H1 (cell line): ENCODE data around the gene PDK2. TPM values are rescaled to one million over a fixed set of nuclear protein-coding genes. Genes with fewer than 3 reads are reported as not detected.

Experiments
- BRCA1 ChIP-seq: IDR thresholded peaks from 2 replicates; pipeline ENCODE4 v1.6.1; 2012; ENCODE audit warnings: low read depth, low read length, improper control_type of control experiment
- CBX8 ChIP-seq: fragments of 300-800, 300-1000 bp; sonication (generic); IDR thresholded peaks from 2 replicates; pipeline ENCODE4 v1.7.1; 2016; ENCODE audit warnings: low read depth, low read length, borderline replicate concordance
- CTBP2 ChIP-seq: IDR thresholded peaks from 2 replicates; pipeline ENCODE4 v1.7.0; 2011; ENCODE audit warnings: borderline replicate concordance, mild to moderate bottlenecking, moderate library complexity, mixed read lengths, low read length; ENCODE audit not compliant: insufficient read depth, insufficient read length
- GABPA ChIP-seq: IDR thresholded peaks from 2 replicates; pipeline ENCODE4 v1.6.1; 2011; ENCODE audit warnings: mild to moderate bottlenecking, low read length, moderate library complexity, borderline replicate concordance; ENCODE audit not compliant: insufficient read depth
- GTF2F1 ChIP-seq: IDR thresholded peaks from 2 replicates; pipeline ENCODE4 v1.6.1; 2012; ENCODE audit warnings: low read depth, low read length, improper control_type of control experiment, borderline replicate concordance
- HDAC6 ChIP-seq: IDR thresholded peaks from one replicate; pipeline ENCODE4 v1.7.1; 2012; ENCODE audit warnings: low read depth, mild to moderate bottlenecking, inconsistent platforms, low read length, moderate library complexity
- JUND ChIP-seq: IDR thresholded peaks from 2 replicates; pipeline ENCODE4 v1.6.1; 2011; ENCODE audit warnings: mild to moderate bottlenecking, improper control_type of control experiment, low read length
- KDM4A ChIP-seq: IDR thresholded peaks from one replicate; pipeline ENCODE4 v1.7.1; 2012; ENCODE audit warnings: low read depth, mild to moderate bottlenecking, moderate library complexity, low read length, inconsistent platforms; ENCODE audit not compliant: severe bottlenecking
- POLR2A ChIP-seq, 2 experiments: IDR thresholded peaks; 1 replicate in 1 of 2; 2 replicates in 1 of 2; pipeline ENCODE4 v1.6.1; 2011; ENCODE audit warnings: low read depth in 2 of 2, low read length in 2 of 2, mild to moderate bottlenecking in 2 of 2; ENCODE audit errors: control extremely low read depth in 1 of 2
- POLR2AphosphoS5 ChIP-seq: IDR thresholded peaks from 2 replicates; pipeline ENCODE4 v1.6.1; 2011; ENCODE audit warnings: low read depth, low read length
- RAD21 ChIP-seq, 2 experiments: IDR thresholded peaks in 1 of 2; conservative IDR thresholded peaks in 1 of 2; 2 replicates each; pipeline ENCODE4 v1.6.1; 2011; ENCODE audit warnings: low read depth in 2 of 2, low read length in 2 of 2, improper control_type of control experiment in 1 of 2, inconsistent platforms in 1 of 2, mild to moderate bottlenecking in 1 of 2, moderate library complexity in 1 of 2
- RFX5 ChIP-seq: IDR thresholded peaks from 2 replicates; pipeline ENCODE4 v1.6.1; 2011; ENCODE audit warnings: low read depth, low read length, improper control_type of control experiment, borderline replicate concordance
- RNF2 ChIP-seq: fragments of 200-900, 300-1000 bp; sonication (generic); IDR thresholded peaks from 2 replicates; pipeline ENCODE4 v1.7.1; 2016; ENCODE audit warnings: borderline replicate concordance, low read depth, mild to moderate bottlenecking, antibody characterized with exemption, low read length; ENCODE audit not compliant: poor library complexity, severe bottlenecking; ENCODE audit errors: missing control alignments
- SRF ChIP-seq: IDR thresholded peaks from 2 replicates; pipeline ENCODE4 v1.6.1; 2011; ENCODE audit warnings: mild to moderate bottlenecking, low read depth, low read length, moderate library complexity
- TAF1 ChIP-seq: IDR thresholded peaks from 2 replicates; pipeline ENCODE4 v1.6.1; 2011; ENCODE audit warnings: mild to moderate bottlenecking, low read depth, low read length
- TBP ChIP-seq: IDR thresholded peaks from 2 replicates; pipeline ENCODE4 v1.6.1; 2011; ENCODE audit warnings: low read depth, low read length, improper control_type of control experiment
- TEAD4 ChIP-seq: IDR thresholded peaks from 2 replicates; pipeline ENCODE4 v1.6.1; 2012; ENCODE audit warnings: low read depth, low read length, inconsistent platforms, mixed read lengths
- polyA plus RNA-seq, 7 experiments: library from polyadenylated mRNA; depleted of rRNA in 3 of 7; stranded (reverse) in 5 of 7; unstranded in 2 of 7; fragments of >200 nt in 5 of 7; fragments of 200-250 nt in 2 of 7; gene quantifications; 1 replicate in 5 of 7; 2 replicates in 1 of 7; 4 replicates in 1 of 7; pipeline versions ENCODE4 v1.2.1 to v1.2.3, GENCODE V29; 2011 to 2013; ENCODE audit warnings: missing spikeins in 2 of 7, mixed read lengths in 2 of 7
- total RNA-seq: library from RNA; stranded (reverse); fragmentation: NEBNext Ultra II Directional; extraction: Animal tissue kit (Norgen Biotek cat#: 25700); gene quantifications from 2 replicates; pipeline ENCODE4 v1.2.1, GENCODE V29; 2021
- TF ChIP-seq, protein P1 (sequence below): IDR thresholded peaks from 2 replicates; pipeline ENCODE4 v1.6.1; 2012; ENCODE audit warnings: low read length, inconsistent platforms
- TF ChIP-seq, protein P2 (sequence below): IDR thresholded peaks from 2 replicates; pipeline ENCODE4 v1.6.1; 2012; ENCODE audit warnings: inconsistent platforms
- TF ChIP-seq, protein P3 (sequence below): IDR thresholded peaks from 2 replicates; pipeline ENCODE4 v1.6.1; 2012; ENCODE audit warnings: inconsistent platforms

PDK2 gene
- total and polyA plus RNA-seq, 2 of the 8 experiments (the other 6 are each of a cell fraction or from before 2014, with no cell fraction given), result 18.3 to 121 TPM

DNA sequence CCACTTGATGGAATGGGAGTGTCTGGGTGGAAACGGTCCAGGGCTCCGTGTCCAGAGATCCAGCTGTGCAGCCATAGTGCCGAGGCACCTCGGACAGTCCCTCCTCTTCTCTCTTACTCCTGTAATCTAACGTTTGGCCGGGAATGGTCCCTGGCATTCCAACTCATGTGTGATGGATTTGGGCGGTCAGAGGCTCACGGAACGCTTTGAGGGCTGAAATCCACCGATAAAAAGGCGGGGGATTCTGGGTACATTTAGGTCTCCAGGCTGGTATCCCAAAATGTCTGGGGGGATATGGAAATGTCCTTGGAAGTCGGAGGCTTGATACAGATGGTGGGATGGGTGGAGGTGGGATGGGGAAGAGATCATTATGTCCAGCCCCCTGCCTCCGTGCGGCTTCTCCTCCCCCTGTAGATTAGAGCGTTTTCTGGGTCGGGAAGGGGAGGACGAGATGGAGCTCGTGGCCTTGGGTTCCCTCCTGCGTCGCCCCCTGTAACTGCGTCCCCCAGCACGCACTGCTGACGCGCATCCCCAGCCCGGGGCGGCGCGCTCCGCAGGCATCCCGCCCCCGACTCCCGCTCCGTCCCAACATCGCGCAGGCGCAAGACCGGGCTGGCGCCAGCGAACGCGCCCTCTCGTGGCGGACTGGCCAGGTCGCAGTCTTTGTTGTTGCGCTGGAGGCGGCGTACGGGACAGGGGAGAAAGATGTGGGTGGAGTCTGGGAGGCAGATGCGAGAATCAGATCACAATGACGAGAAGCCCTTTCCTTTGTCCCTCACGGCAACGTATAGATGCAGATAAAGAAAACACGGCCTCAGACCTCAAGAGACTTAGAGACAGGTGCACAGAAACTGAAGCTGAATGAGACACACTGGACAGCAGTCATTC lies 66.1 kb downstream of the PDK2 start (continued):
- TF ChIP-seq RNF2, result no peak
- no peak for TF ChIP-seq BRCA1
- peak; percentile 16; the same call in 1 of the 2 replicates for TF ChIP-seq TEAD4
- peak; percentile 13; the same call in 1 of the 2 replicates for TF ChIP-seq TBP
- no peak for TF ChIP-seq CBX8
- TF ChIP-seq, protein P1, sequence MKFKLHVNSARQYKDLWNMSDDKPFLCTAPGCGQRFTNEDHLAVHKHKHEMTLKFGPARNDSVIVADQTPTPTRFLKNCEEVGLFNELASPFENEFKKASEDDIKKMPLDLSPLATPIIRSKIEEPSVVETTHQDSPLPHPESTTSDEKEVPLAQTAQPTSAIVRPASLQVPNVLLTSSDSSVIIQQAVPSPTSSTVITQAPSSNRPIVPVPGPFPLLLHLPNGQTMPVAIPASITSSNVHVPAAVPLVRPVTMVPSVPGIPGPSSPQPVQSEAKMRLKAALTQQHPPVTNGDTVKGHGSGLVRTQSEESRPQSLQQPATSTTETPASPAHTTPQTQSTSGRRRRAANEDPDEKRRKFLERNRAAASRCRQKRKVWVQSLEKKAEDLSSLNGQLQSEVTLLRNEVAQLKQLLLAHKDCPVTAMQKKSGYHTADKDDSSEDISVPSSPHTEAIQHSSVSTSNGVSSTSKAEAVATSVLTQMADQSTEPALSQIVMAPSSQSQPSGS, result 0 out of 2 replicates have a peak, but pooled peaks have one; percentile 22
- no peak for TF ChIP-seq RFX5
- TF ChIP-seq TAF1, result peak; percentile 53; the same call in 1 of the 2 replicates
- TF ChIP-seq HDAC6, result no peak
- TF ChIP-seq, protein P2, sequence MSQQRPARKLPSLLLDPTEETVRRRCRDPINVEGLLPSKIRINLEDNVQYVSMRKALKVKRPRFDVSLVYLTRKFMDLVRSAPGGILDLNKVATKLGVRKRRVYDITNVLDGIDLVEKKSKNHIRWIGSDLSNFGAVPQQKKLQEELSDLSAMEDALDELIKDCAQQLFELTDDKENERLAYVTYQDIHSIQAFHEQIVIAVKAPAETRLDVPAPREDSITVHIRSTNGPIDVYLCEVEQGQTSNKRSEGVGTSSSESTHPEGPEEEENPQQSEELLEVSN, result peak; percentile 91
- TF ChIP-seq POLR2A (IDR thresholded peaks at IDR 0.05; ENCODE audit: control extremely low read depth in 1 of 2, low read depth in 2 of 2, low read length in 2 of 2), result peak in 1 of 2 experiments; percentile 55; a peak in 1 of 3 replicates
- peak; percentile 74 for TF ChIP-seq KDM4A
- TF ChIP-seq RAD21 (IDR thresholded peaks at IDR 0.05 in 1 of 2, conservative IDR thresholded peaks at IDR 0.05 in 1 of 2; ENCODE audit: low read depth in 2 of 2, low read length in 2 of 2), result peak; percentile 56 to 72
- TF ChIP-seq CTBP2, result peak; percentile 26
- peak; percentile 39; the same call in 1 of the 2 replicates for TF ChIP-seq POLR2AphosphoS5
- TF ChIP-seq SRF, result no peak
- TF ChIP-seq JUND, result peak; percentile 30; the same call in 1 of the 2 replicates
- peak; percentile 53; the same call in 1 of the 2 replicates for TF ChIP-seq GABPA
- no peak for TF ChIP-seq GTF2F1
- TF ChIP-seq, protein P3, sequence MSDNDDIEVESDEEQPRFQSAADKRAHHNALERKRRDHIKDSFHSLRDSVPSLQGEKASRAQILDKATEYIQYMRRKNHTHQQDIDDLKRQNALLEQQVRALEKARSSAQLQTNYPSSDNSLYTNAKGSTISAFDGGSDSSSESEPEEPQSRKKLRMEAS, result peak; percentile 87
